Endothelial cell (in vitro differentiated cells): ENCODE results near the gene C1RL. TPM values are rescaled to one million over a fixed set of nuclear protein-coding genes. Genes with fewer than 3 reads are reported as not detected.

Experiments used
- DNase-seq: peaks from one replicate; pipeline ENCODE4 v3.0.0; 2021; ENCODE audit warnings: low spot score
- H3K27ac Mint-ChIP-seq: one replicate; pipeline ENCODE4 v1.8.0; 2021; ENCODE audit warnings: mixed read lengths, inconsistent platforms; ENCODE audit not compliant: unreplicated experiment
- H3K27me3 Mint-ChIP-seq: one replicate; pipeline ENCODE4 v1.8.0; 2021; ENCODE audit warnings: mild to moderate bottlenecking, moderate library complexity, mixed read lengths, inconsistent platforms; ENCODE audit not compliant: unreplicated experiment
- H3K36me3 Mint-ChIP-seq: one replicate; pipeline ENCODE4 v1.8.0; 2021; ENCODE audit warnings: mild to moderate bottlenecking, low read depth, mixed read lengths, inconsistent platforms; ENCODE audit not compliant: unreplicated experiment
- H3K4me1 Mint-ChIP-seq: one replicate; pipeline ENCODE4 v1.8.0; 2021; ENCODE audit warnings: mild to moderate bottlenecking, mixed read lengths, inconsistent platforms; ENCODE audit not compliant: unreplicated experiment
- H3K4me3 Mint-ChIP-seq: one replicate; pipeline ENCODE4 v1.8.0; 2021; ENCODE audit warnings: mild to moderate bottlenecking, mixed read lengths, inconsistent platforms; ENCODE audit not compliant: unreplicated experiment
- H3K9me3 Mint-ChIP-seq: one replicate; pipeline ENCODE4 v1.8.0; 2021; ENCODE audit warnings: mixed read lengths, inconsistent platforms; ENCODE audit not compliant: unreplicated experiment
- total RNA-seq: library from RNA; stranded (reverse); fragmentation: NEBNext Ultra II Directional; extraction: Animal tissue kit (Norgen Biotek cat#: 25700); gene quantifications from one replicate; pipeline ENCODE4 v1.2.1, GENCODE V29; 2021; ENCODE audit not compliant: unreplicated experiment
- TF ChIP-seq, protein P1 (sequence below): fragments of 200-600 bp; sonication (generic); IDR thresholded peaks from one replicate; pipeline ENCODE4 v1.5.0; 2021; ENCODE audit warnings: antibody characterized with exemption; ENCODE audit not compliant: unreplicated experiment

The C1RL gene
- total RNA-seq, 1 donor from 2014 or later: 62.3 TPM

DNA sequence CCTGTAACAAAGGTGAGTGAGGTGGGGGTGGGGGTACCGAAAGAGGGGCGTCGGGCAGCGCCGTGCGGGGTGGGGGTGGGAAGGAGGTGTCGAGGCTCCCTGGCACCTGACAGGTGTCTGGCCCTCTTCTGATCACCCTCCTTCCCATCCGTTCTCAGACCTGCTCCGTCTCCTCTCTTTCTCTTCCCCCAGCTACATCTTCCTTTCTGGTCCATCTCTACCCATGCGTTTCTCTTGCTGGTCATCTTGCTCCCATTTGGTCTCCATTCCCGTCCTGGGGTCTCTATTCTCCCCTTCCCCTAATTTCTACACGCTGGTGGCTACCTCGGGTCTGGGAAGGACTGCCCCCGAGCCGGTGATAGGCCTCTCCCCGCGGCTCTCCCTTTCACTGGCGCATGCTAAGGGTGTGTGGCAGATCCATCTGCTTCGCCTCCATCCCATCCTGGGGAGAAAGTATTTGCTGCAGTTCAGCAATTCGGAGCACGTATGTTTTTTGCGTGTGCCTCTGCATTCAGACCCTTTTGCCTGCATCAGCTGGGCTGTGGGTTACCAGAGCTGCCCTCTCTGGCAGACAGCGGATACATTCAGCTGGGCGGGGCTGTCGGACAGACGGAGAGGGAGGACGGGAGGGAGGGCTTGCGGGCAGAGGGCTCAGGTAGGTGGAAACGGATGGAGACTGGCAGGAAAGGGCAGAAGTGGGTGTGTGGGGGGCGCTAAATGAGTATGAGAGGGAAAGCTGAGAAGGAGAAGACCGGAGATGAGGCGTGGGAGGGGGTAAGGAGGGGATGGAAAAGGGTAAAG is 21.9 kb upstream of the C1RL start:
- Mint-ChIP-seq H3K27ac (peak overlapping the region; percentile 90), H3K4me1 (peaks cover 38% of the 10 kb centered on the region), H3K9me3 (no peaks in the 10 kb centered on the region), H3K27me3 (peaks cover 15% of the 10 kb centered on the region), H3K4me3 (peak overlapping the region; percentile 97), H3K36me3 (peaks cover 32% of the 10 kb centered on the region)
- TF ChIP-seq, protein P1, sequence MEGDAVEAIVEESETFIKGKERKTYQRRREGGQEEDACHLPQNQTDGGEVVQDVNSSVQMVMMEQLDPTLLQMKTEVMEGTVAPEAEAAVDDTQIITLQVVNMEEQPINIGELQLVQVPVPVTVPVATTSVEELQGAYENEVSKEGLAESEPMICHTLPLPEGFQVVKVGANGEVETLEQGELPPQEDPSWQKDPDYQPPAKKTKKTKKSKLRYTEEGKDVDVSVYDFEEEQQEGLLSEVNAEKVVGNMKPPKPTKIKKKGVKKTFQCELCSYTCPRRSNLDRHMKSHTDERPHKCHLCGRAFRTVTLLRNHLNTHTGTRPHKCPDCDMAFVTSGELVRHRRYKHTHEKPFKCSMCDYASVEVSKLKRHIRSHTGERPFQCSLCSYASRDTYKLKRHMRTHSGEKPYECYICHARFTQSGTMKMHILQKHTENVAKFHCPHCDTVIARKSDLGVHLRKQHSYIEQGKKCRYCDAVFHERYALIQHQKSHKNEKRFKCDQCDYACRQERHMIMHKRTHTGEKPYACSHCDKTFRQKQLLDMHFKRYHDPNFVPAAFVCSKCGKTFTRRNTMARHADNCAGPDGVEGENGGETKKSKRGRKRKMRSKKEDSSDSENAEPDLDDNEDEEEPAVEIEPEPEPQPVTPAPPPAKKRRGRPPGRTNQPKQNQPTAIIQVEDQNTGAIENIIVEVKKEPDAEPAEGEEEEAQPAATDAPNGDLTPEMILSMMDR: no peak
- peak; percentile 62 for DNase-seq

GRCh38 chr12:7129872-7130691 is 21.1 kb upstream of the C1RL start, which contains the start of gene CLSTN3:
TSS of gene CLSTN3 (plus strand) at chr12:7130371. CDS start at chr12:7130649, 278 bp downstream.
- peak; percentile 80 for DNase-seq
- Mint-ChIP-seq H3K27me3 (peaks cover 15% of the 10 kb centered on the region), H3K9me3 (no peaks in the 10 kb centered on the region), H3K4me1 (peaks cover 38% of the 10 kb centered on the region), H3K36me3 (peaks cover 23% of the 10 kb centered on the region), H3K4me3 (peak within 1 kb of the TSS; percentile 97), H3K27ac (peak within 1 kb of the TSS; percentile 90)
- TF ChIP-seq, protein P1: no peak

DNA sequence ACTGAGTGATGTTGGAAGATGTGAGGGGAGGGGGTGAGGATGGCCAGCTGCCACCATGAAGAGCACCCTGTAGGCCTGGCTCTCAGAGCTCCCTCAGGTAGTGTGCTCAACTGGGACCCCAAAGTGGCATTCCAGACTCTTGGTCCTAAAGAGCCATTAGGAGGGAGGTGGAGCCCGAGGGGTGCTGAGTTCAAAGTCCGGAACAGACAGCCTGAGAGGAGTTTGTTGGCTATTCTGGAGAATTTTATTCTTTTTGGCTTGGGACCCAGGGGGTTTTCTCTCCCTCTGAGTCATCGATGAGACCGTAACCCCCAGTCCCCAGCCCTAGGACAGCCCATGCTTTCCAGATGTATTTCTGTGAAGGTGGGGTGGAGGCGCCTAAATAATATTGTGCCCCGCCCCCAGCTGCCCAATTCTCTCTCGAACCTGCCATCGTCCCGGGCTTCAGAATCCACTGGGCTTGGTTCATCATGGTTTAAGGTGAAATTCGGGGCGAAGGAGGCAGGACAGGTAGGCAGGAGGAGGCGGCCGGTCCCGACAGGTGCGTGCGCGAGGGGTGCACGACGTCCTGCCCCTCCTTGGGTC is 20.4 kb upstream of the C1RL start:
- H3K4me3 Mint-ChIP-seq: peak overlapping the region; percentile 97
- peaks cover 16% of the 10 kb centered on the region for H3K36me3 Mint-ChIP-seq
- no peak for DNase-seq
- H3K9me3 Mint-ChIP-seq: no peaks in the 10 kb centered on the region
- peaks cover 17% of the 10 kb centered on the region for H3K27me3 Mint-ChIP-seq
- H3K27ac Mint-ChIP-seq: no peak overlapping the region
- TF ChIP-seq, protein P1: no peak
- peaks cover 38% of the 10 kb centered on the region for H3K4me1 Mint-ChIP-seq

DNA sequence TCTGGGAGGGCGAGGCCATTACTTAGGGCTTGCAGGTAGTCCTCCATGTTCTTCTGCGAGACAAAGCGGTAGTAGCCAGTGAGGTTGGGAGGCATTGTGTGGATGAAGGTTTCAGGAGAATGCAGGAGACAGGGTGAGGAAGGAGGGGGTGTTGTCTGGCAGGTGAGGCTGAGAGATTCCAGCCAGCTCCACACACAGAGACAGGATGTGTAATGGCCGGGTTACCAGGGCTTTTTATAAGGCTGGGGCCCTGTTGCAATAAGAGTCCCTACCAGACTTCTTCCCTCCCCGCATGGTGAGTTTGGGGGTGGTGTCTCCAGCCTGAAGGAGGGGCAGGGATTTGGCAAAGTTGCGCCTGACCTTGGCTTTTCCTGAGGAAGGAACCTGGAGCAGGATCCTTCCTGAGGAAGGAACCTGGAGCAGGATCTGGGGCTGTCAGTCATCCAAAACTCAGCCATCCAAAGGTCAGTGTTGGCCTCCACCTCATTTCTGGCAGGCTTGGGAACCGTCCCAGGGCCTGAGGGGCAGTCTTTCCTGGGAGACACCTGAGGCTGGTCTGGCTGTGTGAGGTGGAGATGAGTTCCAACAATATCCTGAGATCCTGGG is 19.8 kb upstream of the C1RL start, which contains the start of gene RBP5:
Gene RBP5, minus strand, starts transcription at position 209 of the 606 bp plus-strand sequence. Its CDS starts 114 bp downstream, at position 95.
- Mint-ChIP-seq H3K36me3 (peaks cover 13% of the 10 kb centered on the region), H3K4me1 (peaks cover 41% of the 10 kb centered on the region), H3K27ac (no peak within 1 kb of the TSS), H3K4me3 (peak within 1 kb of the TSS; percentile 97), H3K27me3 (peaks cover 17% of the 10 kb centered on the region), H3K9me3 (no peaks in the 10 kb centered on the region)
- no peak for DNase-seq
- TF ChIP-seq, protein P1: no peak
